Esophagus squamous epithelium (tissue), 5 donors: ENCODE results near the gene ADAM11. TPM values are rescaled to one million over a fixed set of nuclear protein-coding genes. Genes with fewer than 3 reads are reported as not detected.
"Not testable (repeated sequence)": the region's sequence is repeated elsewhere in the genome, so short reads cannot be mapped to it uniquely, and the experiment has no call there.

ENCODE experiments used
- DNase-seq: peaks from one replicate; lab custom pipeline; 2025; lab: John Stamatoyannopoulos, UW
- H3K27ac ChIP-seq, 4 donors: fragments of 200-600 bp; sonication (generic); one replicate each; pipeline ENCODE4 v1.5.1; 2016 to 2019; ENCODE audit warnings: mild to moderate bottlenecking in 1 of 4
- H3K27me3 ChIP-seq, 4 donors: fragments of 200-600 bp; sonication (generic); 1 replicate in 3 of 4; 2 replicates in 1 of 4; pipeline versions ENCODE4 v1.5.1 to v1.6.0; 2017 to 2021; ENCODE audit warnings: antibody characterized with exemption in 1 of 4
- H3K36me3 ChIP-seq, 3 donors: fragments of 200-600 bp; sonication (generic); one replicate each; pipeline ENCODE4 v1.5.1; 2016 to 2019
- H3K4me1 ChIP-seq, 3 donors: fragments of 200-600 bp; sonication (generic); one replicate each; pipeline ENCODE4 v1.5.1; 2017 to 2019
- H3K4me3 ChIP-seq, 4 donors: fragments of 200-600 bp; sonication (generic); 1 replicate in 3 of 4; 2 replicates in 1 of 4; pipeline ENCODE4 v1.5.1; 2016 to 2019; ENCODE audit warnings: mild to moderate bottlenecking in 2 of 4, moderate library complexity in 1 of 4
- H3K9me3 ChIP-seq, 3 donors: fragments of 200-600 bp; sonication (generic); one replicate each; pipeline ENCODE4 v1.5.1; 2016 to 2019
- POLR2A ChIP-seq, 4 donors: fragments of 450-650 bp; IDR thresholded peaks; one replicate each; pipeline ENCODE4 v1.6.1; 2017; ENCODE audit warnings: antibody characterized with exemption in 4 of 4, mild to moderate bottlenecking in 4 of 4, moderate library complexity in 3 of 4
- WGBS, 2 donors: methylation state at CpG; one replicate each; pipeline ENCODE4 v1.1.5; 2018; 5-methylcytosine and 5-hydroxymethylcytosine counted together
- intact Hi-C: fragments of 100-400 bp; cut with DNase I; formaldehyde crosslinking; loops from one replicate; pipeline ENCODE4 v1.15.0; 2022
- total RNA-seq, 4 donors: library from RNA; depleted of rRNA; stranded (reverse); fragments of >200 nt; gene quantifications; one replicate each; pipeline ENCODE4 v1.1.0, GENCODE V29; 2016
- TF ChIP-seq, protein P1 (sequence below), 6 experiments: fragments of 450-650 bp in 4 of 6; fragments of 200-600 bp in 2 of 6; sonication (generic) in 2 of 6; IDR thresholded peaks; one replicate each; pipeline ENCODE4 v1.5.1; 2016 to 2019; ENCODE audit warnings: antibody characterized with exemption in 6 of 6, mild to moderate bottlenecking in 4 of 6, moderate library complexity in 4 of 6
- donor health status: DM: yes; HTN: yes; CAD: no.

The ADAM11 gene, protein sequence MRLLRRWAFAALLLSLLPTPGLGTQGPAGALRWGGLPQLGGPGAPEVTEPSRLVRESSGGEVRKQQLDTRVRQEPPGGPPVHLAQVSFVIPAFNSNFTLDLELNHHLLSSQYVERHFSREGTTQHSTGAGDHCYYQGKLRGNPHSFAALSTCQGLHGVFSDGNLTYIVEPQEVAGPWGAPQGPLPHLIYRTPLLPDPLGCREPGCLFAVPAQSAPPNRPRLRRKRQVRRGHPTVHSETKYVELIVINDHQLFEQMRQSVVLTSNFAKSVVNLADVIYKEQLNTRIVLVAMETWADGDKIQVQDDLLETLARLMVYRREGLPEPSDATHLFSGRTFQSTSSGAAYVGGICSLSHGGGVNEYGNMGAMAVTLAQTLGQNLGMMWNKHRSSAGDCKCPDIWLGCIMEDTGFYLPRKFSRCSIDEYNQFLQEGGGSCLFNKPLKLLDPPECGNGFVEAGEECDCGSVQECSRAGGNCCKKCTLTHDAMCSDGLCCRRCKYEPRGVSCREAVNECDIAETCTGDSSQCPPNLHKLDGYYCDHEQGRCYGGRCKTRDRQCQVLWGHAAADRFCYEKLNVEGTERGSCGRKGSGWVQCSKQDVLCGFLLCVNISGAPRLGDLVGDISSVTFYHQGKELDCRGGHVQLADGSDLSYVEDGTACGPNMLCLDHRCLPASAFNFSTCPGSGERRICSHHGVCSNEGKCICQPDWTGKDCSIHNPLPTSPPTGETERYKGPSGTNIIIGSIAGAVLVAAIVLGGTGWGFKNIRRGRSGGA
- total RNA-seq = under 1 TPM in 2 of 4 donors, not detected in 2; 0.18 to 0.38 TPM

DNA sequence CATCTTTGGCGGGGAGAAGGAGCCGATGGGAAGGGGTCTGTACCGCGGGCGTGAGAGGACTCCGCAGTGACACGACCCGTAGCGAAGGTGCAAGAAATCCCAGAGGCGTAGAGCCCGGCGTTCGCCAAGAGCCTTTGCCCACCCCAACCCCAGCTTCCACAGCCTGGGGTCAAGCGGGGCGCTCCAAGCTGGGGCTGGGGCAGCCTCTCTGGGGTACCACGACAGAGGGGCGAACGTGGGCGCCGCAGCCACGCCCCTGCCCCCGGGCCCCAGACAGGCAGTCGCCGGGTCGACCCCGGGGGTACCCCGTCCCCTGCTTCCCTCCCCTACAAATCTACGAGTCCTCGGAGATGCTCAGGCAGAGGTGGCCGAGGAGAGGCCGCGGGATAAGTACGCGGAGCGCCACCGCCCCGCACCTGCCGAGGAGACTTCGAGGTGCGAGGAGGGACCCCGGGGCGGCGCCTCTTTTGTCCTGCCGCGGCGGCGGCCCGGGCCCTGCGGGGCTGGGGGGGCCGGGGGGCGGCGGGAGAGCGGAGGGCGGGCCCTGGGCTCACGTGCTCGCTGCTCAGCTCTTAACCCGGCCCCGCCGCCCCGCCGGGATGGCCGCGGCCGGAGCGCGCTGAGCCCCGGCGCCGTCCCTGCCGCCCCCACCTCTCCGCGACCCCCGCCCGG lies at the start of gene ADAM11:
Gene ADAM11, plus strand, starts transcription at position 575 of the 672 bp plus-strand sequence. CDS start 212 bp downstream, outside the sequence.
- H3K36me3 ChIP-seq = no peaks in the 10 kb centered on the region
- DNase-seq = no peak
- peaks cover 10 to 17% (median 14%) of the 10 kb centered on the region in 3 donors for H3K4me1 ChIP-seq
- H3K4me3 ChIP-seq = peak within 1 kb of the TSS; percentile 20 to 72 (median 38)
- TF ChIP-seq, protein P1, sequence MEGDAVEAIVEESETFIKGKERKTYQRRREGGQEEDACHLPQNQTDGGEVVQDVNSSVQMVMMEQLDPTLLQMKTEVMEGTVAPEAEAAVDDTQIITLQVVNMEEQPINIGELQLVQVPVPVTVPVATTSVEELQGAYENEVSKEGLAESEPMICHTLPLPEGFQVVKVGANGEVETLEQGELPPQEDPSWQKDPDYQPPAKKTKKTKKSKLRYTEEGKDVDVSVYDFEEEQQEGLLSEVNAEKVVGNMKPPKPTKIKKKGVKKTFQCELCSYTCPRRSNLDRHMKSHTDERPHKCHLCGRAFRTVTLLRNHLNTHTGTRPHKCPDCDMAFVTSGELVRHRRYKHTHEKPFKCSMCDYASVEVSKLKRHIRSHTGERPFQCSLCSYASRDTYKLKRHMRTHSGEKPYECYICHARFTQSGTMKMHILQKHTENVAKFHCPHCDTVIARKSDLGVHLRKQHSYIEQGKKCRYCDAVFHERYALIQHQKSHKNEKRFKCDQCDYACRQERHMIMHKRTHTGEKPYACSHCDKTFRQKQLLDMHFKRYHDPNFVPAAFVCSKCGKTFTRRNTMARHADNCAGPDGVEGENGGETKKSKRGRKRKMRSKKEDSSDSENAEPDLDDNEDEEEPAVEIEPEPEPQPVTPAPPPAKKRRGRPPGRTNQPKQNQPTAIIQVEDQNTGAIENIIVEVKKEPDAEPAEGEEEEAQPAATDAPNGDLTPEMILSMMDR (IDR thresholded peaks at IDR 0.05) = no peak
- TF ChIP-seq POLR2A (IDR thresholded peaks at IDR 0.05) = no peak
- H3K27me3 ChIP-seq = peaks cover 5 to 58% (median 12%) of the 10 kb centered on the region in 4 donors
- WGBS, 2 donors = 14 to 37% methylated on average over 6 to 12 of the region's 74 CpGs
- intact Hi-C loops = no loop called here
- H3K27ac ChIP-seq = no peak within 1 kb of the TSS
- no peaks in the 10 kb centered on the region for H3K9me3 ChIP-seq

DNA sequence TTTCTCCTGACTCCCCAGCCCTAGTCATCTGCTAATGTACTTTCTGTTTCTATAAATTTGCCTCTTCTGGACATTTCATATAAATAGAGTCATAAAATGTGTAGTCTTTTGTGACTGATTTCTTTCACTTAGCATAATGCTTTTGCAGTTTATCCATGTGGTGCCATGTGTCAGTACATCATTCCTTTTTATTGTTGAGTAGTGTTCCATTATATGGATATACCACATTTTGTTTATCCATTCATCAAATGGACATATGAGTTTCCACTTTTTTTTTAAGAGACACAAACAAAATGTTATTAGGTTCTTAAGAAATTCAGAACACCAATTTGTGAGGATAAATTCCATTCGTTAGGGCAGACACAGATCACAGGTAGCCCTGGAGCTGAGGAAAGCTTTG lies 39.3 kb upstream of the ADAM11 start:
- 89 to 100% methylated on average over 1 of the region's 1 CpG for whole genome bisulfite sequencing, 2 donors
- TF ChIP-seq, protein P1 (IDR thresholded peaks at IDR 0.05) = no peak
- no peak for TF ChIP-seq POLR2A (IDR thresholded peaks at IDR 0.05)
- H3K27me3 ChIP-seq = no peaks in the 10 kb centered on the region
- no peaks in the 10 kb centered on the region for H3K9me3 ChIP-seq
- intact Hi-C loops = no loop called here
- H3K27ac ChIP-seq = no peak overlapping the region
- H3K36me3 ChIP-seq = peaks cover 0 to 29% (median 0%) of the 10 kb centered on the region in 3 donors
- no peak for DNase-seq
- H3K4me1 ChIP-seq = no peaks in the 10 kb centered on the region
- no peak overlapping the region for H3K4me3 ChIP-seq

DNA sequence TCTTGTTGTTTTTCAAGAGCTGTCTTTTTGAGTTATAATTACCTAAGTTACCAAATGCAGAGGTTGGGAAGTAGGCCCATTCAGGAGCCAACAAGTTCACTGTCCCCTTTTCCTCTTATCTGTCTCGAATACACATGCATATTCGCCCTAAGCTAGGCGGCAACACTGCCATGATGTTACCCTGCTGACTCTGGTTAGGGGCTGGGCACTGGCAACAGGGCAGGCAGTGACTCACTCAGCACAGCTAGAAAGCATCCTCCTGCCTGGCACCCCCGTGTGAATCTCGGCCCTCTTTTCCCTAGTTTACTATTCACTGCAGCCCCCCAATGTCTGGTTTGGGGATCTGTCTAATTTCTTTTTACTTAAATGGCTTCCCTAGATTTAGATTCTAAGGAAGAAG lies 36.5 kb upstream of the ADAM11 start:
- WGBS, 2 donors = 69 to 85% methylated on average over 4 to 5 of the region's 5 CpGs
- Histone ChIP-seq H3K27me3 (no peaks in the 10 kb centered on the region), H3K27ac (no peak overlapping the region), H3K4me1 (no peaks in the 10 kb centered on the region), H3K4me3 (no peak overlapping the region), H3K9me3 (no peaks in the 10 kb centered on the region), H3K36me3 (peaks cover 0 to 30% (median 0%) of the 10 kb centered on the region in 3 donors)
- TF ChIP-seq, protein P1 (IDR thresholded peaks at IDR 0.05) = no peak
- TF ChIP-seq POLR2A (IDR thresholded peaks at IDR 0.05) = no peak
- DNase-seq = no peak
- intact Hi-C loops = no loop called here

DNA sequence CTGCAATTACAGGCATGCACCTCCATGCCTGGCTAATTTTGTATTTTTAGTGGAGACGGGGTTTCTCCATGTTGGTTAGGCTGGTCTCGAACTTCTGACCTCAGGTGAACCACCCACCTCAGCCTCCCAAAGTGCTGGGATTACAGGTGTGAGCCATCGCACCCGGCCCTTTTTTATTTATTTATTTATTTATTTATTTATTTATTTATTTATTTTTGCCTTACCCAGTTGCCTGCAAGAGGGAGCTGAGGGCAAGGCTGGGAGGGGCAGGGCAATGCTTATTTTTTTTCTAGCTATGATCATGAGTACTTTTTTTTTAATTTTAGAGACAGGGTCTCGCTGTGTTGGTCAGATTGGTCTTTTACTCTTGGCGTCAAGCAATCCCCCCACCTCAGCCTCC lies 32.7 kb upstream of the ADAM11 start:
- intact Hi-C loops = not testable (repeated sequence)

DNA sequence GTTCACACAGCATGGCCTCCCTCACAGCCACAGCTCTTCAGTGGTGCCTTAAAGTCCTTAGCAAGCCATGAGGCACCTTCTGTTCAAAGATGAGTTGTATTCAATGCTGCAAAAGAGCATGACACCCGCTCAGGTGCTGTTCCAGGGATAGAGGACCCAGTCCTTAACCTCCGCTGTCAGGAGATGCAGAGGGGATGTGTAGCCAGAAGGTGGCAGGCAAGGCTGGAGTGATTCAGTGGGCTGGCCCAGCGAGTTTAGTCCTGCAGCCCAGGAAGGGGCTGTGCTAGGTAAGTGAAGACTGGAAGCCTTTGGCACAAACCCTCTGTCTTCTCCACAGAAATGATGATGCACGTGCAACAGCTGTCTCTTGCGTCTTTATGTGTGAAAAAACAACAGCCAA lies 25.0 kb upstream of the ADAM11 start:
- TF ChIP-seq, protein P1 (IDR thresholded peaks at IDR 0.05) = no peak
- no peak for TF ChIP-seq POLR2A (IDR thresholded peaks at IDR 0.05)
- no peaks in the 10 kb centered on the region for H3K27me3 ChIP-seq
- no peak overlapping the region for H3K27ac ChIP-seq

More for the DNA sequence above, 32.7 kb upstream of the ADAM11 start:
- not testable (repeated sequence) for DNase-seq, H3K27me3 ChIP-seq, H3K9me3 ChIP-seq, H3K4me3 ChIP-seq, H3K4me1 ChIP-seq, H3K27ac ChIP-seq
- H3K36me3 ChIP-seq = peaks cover 0 to 46% (median 0%) of the 10 kb centered on the region in 3 donors
- 91 to 96% methylated on average over 6 of the region's 6 CpGs for WGBS, 2 donors

More for the DNA sequence above, 25.0 kb upstream of the ADAM11 start:
- 72 to 76% methylated on average over 5 of the region's 5 CpGs for WGBS, 2 donors
- intact Hi-C loops = no loop called here
- Histone ChIP-seq H3K4me3 (no peak overlapping the region), H3K9me3 (no peaks in the 10 kb centered on the region), H3K36me3 (peaks cover 0 to 22% (median 0%) of the 10 kb centered on the region in 3 donors), H3K4me1 (no peaks in the 10 kb centered on the region)
- no peak for DNase-seq
